ENCODE data around the gene DOCK7.

Gene DOCK7

DNA sequence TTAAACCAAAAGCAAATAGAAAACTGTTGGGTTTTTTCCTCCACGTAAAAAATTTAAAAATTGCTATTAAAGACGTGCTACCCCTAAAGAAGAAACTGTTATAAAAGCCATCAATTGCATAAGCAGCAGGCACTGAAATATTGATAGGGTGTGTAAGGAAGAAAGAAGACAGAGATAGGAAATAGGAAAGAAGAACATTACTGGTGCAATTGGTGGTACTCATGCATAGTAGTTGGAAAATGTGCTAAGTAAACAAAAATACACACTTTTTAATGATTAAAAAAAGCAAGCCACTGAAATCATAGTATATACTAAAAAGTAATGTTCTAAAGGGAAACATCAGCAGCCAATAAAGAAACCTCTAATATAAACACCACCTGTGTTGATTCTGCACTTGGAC lies 143.6 kb downstream of the DOCK7 start:
- TF ChIP-seq POLR2AphosphoS5 (IDR thresholded peaks at IDR 0.05; ENCODE audit: low read depth, low read length) = no peak
- TF ChIP-seq, protein P1, sequence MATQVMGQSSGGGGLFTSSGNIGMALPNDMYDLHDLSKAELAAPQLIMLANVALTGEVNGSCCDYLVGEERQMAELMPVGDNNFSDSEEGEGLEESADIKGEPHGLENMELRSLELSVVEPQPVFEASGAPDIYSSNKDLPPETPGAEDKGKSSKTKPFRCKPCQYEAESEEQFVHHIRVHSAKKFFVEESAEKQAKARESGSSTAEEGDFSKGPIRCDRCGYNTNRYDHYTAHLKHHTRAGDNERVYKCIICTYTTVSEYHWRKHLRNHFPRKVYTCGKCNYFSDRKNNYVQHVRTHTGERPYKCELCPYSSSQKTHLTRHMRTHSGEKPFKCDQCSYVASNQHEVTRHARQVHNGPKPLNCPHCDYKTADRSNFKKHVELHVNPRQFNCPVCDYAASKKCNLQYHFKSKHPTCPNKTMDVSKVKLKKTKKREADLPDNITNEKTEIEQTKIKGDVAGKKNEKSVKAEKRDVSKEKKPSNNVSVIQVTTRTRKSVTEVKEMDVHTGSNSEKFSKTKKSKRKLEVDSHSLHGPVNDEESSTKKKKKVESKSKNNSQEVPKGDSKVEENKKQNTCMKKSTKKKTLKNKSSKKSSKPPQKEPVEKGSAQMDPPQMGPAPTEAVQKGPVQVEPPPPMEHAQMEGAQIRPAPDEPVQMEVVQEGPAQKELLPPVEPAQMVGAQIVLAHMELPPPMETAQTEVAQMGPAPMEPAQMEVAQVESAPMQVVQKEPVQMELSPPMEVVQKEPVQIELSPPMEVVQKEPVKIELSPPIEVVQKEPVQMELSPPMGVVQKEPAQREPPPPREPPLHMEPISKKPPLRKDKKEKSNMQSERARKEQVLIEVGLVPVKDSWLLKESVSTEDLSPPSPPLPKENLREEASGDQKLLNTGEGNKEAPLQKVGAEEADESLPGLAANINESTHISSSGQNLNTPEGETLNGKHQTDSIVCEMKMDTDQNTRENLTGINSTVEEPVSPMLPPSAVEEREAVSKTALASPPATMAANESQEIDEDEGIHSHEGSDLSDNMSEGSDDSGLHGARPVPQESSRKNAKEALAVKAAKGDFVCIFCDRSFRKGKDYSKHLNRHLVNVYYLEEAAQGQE (IDR thresholded peaks at IDR 0.05; ENCODE audit: insufficient read depth in 1 of 2, low read depth in 2 of 2, low read length in 2 of 2) = no peak
- no peak for TF ChIP-seq SIN3A (IDR thresholded peaks at IDR 0.05; ENCODE audit: borderline replicate concordance, insufficient read depth, low read length)
- TF ChIP-seq TAF1 (IDR thresholded peaks at IDR 0.05; ENCODE audit: borderline replicate concordance, insufficient read depth, low read length) = no peak
- TF ChIP-seq FOXP2 (optimal IDR thresholded peaks at IDR 0.05; ENCODE audit: borderline replicate concordance, extremely low read depth, extremely low read length, insufficient read depth) = no peak

DNA sequence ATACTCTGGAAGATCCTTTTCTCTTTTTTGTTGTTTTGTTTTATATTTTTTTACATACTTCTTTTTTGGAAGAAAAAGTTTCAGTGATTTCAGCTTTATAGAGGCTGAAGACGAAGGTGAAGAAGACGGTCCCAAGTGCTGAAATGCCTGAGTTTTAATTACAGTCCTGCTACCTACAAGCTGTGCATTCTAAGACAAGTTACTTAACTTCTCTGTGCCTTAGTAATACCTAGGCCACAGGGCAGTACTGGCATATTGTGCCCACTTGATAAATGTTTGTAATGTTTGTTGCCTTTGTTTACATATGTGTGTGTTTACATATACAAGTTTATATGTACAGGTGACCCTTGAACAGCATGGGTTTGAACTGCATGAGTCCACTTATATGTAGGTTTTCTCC lies 147.1 kb downstream of the DOCK7 start:
- no peak for TF ChIP-seq FOXP2 (optimal IDR thresholded peaks at IDR 0.05; ENCODE audit: borderline replicate concordance, extremely low read depth, extremely low read length, insufficient read depth)
- TF ChIP-seq POLR2AphosphoS5 (IDR thresholded peaks at IDR 0.05; ENCODE audit: low read depth, low read length) = no peak
- TF ChIP-seq, protein P1 (IDR thresholded peaks at IDR 0.05; ENCODE audit: insufficient read depth in 1 of 2, low read depth in 2 of 2, low read length in 2 of 2) = no peak
- no peak for TF ChIP-seq TAF1 (IDR thresholded peaks at IDR 0.05; ENCODE audit: borderline replicate concordance, insufficient read depth, low read length)
- TF ChIP-seq SIN3A (IDR thresholded peaks at IDR 0.05; ENCODE audit: borderline replicate concordance, insufficient read depth, low read length) = no peak

DNA sequence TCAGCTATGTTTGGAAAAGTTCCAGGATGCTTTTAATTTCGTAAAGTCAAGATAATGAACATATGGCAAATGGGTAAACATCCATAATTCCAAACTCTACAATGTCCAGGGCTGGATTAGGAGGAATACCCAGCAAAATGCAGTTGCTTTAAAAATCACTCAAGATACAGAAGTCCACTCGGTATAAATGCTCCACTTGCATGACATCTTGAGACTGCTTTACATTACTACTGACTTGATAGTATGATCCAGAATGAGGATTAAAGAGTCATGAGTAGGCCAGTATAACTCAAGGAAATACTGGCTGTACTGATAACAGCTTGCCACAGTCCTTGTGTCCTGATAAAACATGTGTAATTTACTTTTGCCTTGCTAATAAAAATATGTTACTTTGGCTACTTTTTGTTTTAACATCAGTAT lies 149.1 kb downstream of the DOCK7 start:
- TF ChIP-seq, protein P1 (IDR thresholded peaks at IDR 0.05; ENCODE audit: insufficient read depth in 1 of 2, low read depth in 2 of 2, low read length in 2 of 2) = no peak
- TF ChIP-seq POLR2AphosphoS5 (IDR thresholded peaks at IDR 0.05; ENCODE audit: low read depth, low read length) (no peak), FOXP2 (optimal IDR thresholded peaks at IDR 0.05; ENCODE audit: borderline replicate concordance, extremely low read depth, extremely low read length, insufficient read depth) (no peak), SIN3A (IDR thresholded peaks at IDR 0.05; ENCODE audit: borderline replicate concordance, insufficient read depth, low read length) (no peak), TAF1 (IDR thresholded peaks at IDR 0.05; ENCODE audit: borderline replicate concordance, insufficient read depth, low read length) (no peak)

DNA sequence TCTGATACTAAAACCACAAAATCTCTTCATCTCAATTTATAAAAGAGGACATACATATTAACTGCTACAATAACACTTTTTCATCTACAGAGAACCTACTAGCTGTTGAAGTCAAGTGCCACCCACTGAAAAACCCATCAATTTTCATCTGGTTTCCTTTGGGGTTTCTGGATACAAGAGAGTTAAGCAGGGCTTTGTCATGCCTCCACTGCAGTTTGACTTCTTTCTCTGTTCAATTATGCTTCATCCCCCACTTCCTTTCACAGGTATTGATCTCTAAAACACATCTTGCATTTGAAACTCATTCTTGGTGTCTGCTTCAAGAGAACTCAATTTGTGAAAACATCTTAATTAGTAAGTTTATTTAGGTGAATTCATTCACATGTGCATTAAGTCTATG lies 151.3 kb downstream of the DOCK7 start:
- TF ChIP-seq, protein P1 (IDR thresholded peaks at IDR 0.05; ENCODE audit: insufficient read depth in 1 of 2, low read depth in 2 of 2, low read length in 2 of 2) = no peak
- TF ChIP-seq TAF1 (IDR thresholded peaks at IDR 0.05; ENCODE audit: borderline replicate concordance, insufficient read depth, low read length) (no peak), SIN3A (IDR thresholded peaks at IDR 0.05; ENCODE audit: borderline replicate concordance, insufficient read depth, low read length) (no peak), FOXP2 (optimal IDR thresholded peaks at IDR 0.05; ENCODE audit: borderline replicate concordance, extremely low read depth, extremely low read length, insufficient read depth) (no peak), POLR2AphosphoS5 (IDR thresholded peaks at IDR 0.05; ENCODE audit: low read depth, low read length) (no peak)

All from PFSK-1 (cell line).